HepG2 (cell line): Measurements from ENCODE around the gene EMILIN1. TPM values are rescaled to one million over a fixed set of nuclear protein-coding genes. Genes with fewer than 3 reads are reported as not detected.
A peak's percentile ranks its signal among the peaks of the same experiment; 100 is the strongest.

Source experiments
- HNRNPK ChIP-seq: fragments of 200-400 bp; formaldehyde crosslinking; IDR thresholded peaks from 2 replicates; pipeline ENCODE4 v1.6.1; 2018; ENCODE audit warnings: low read length, low read depth, moderate library complexity, mild to moderate bottlenecking; ENCODE audit not compliant: poor library complexity, severe bottlenecking
- KLF16 ChIP-seq, 2 experiments: sonication (generic) in 1 of 2; formaldehyde crosslinking in 1 of 2; IDR thresholded peaks; 2 replicates each; pipeline versions ENCODE4 v1.6.1 to v1.8.0; 2016 to 2023; ENCODE audit warnings: missing genetic modification reagents in 2 of 2, missing compliant biosample characterization in 1 of 2
- YEATS4 ChIP-seq: sonication (generic); formaldehyde crosslinking; IDR thresholded peaks from 2 replicates; pipeline ENCODE4 v1.4.0; 2020; ENCODE audit warnings: missing genetic modification reagents, borderline replicate concordance
- ZNF333 ChIP-seq: sonication (generic); formaldehyde crosslinking; IDR thresholded peaks from 2 replicates; pipeline ENCODE4 v1.4.0; 2020; ENCODE audit warnings: mild to moderate bottlenecking, missing genetic modification reagents, borderline replicate concordance
- ZNF619 ChIP-seq: sonication (generic); formaldehyde crosslinking; IDR thresholded peaks from 2 replicates; pipeline ENCODE4 v1.4.0; 2020; ENCODE audit warnings: mild to moderate bottlenecking, missing genetic modification reagents
- ZNF766 ChIP-seq: sonication (generic); formaldehyde crosslinking; IDR thresholded peaks from 2 replicates; pipeline ENCODE4 v1.5.0; 2020; ENCODE audit warnings: missing genetic modification reagents, borderline replicate concordance
- ZSCAN25 ChIP-seq: sonication (generic); formaldehyde crosslinking; IDR thresholded peaks from 2 replicates; pipeline ENCODE4 v1.8.0; 2022; ENCODE audit warnings: mild to moderate bottlenecking, missing genetic modification reagents
- polyA plus RNA-seq, 8 experiments: library from polyadenylated mRNA; depleted of rRNA in 3 of 8; stranded (reverse) in 7 of 8; unstranded in 1 of 8; fragments of >200 nt; fragmentation: Illumina TruSeq in 4 of 8; extraction: Trizol in 4 of 8; gene quantifications; 2 replicates each; pipeline versions ENCODE4 v1.2.1 to v1.2.3, GENCODE V29; 2011 to 2016; ENCODE audit warnings: low read depth in 4 of 8, missing spikeins in 1 of 8, mixed read lengths in 1 of 8; ENCODE audit not compliant: insufficient read depth in 1 of 8
- total RNA-seq, 5 experiments: library from RNA; depleted of rRNA; stranded (reverse); fragments of >200 nt; fragmentation: Illumina TruSeq; extraction: Trizol; gene quantifications; 2 replicates each; pipeline ENCODE4 v1.2.3, GENCODE V29; 2016; ENCODE audit warnings: low read depth in 1 of 5
- TF ChIP-seq, protein P1 (sequence below), 2 experiments: fragments of 450-650 bp in 1 of 2; sonication (generic) in 1 of 2; formaldehyde crosslinking; IDR thresholded peaks; 2 replicates each; pipeline versions ENCODE4 v1.5.0 to v1.8.0; 2020 to 2022; ENCODE audit warnings: mild to moderate bottlenecking in 1 of 2, missing genetic modification reagents in 1 of 2
- TF ChIP-seq, protein P2 (sequence below): sonication (generic); formaldehyde crosslinking; IDR thresholded peaks from 2 replicates; pipeline ENCODE4 v1.4.0; 2020; ENCODE audit warnings: missing genetic modification reagents, borderline replicate concordance
- TF ChIP-seq, protein P3 (sequence below): sonication (generic); formaldehyde crosslinking; IDR thresholded peaks from 2 replicates; pipeline ENCODE4 v1.4.0; 2020; ENCODE audit warnings: missing genetic modification reagents, borderline replicate concordance
- TF ChIP-seq, protein P4 (sequence below): sonication (generic); formaldehyde crosslinking; IDR thresholded peaks from 2 replicates; pipeline ENCODE4 v1.9.0; 2022; ENCODE audit warnings: missing genetic modification reagents, mild to moderate bottlenecking, borderline replicate concordance
- TF ChIP-seq, protein P5 (sequence below): sonication (generic); formaldehyde crosslinking; IDR thresholded peaks from 2 replicates; pipeline ENCODE4 v1.8.0; 2022; ENCODE audit warnings: missing genetic modification reagents, mild to moderate bottlenecking, inconsistent platforms, borderline replicate concordance
- TF ChIP-seq, protein P6 (sequence below): IDR thresholded peaks from 2 replicates; pipeline ENCODE4 v1.6.1; 2016; ENCODE audit warnings: missing biosample characterization, missing genetic modification reagents, low read depth
- TF ChIP-seq, protein P7 (sequence below): sonication (generic); formaldehyde crosslinking; IDR thresholded peaks from 2 replicates; pipeline ENCODE4 v1.4.0; 2020; ENCODE audit warnings: missing genetic modification reagents

The EMILIN1 gene
- total and polyA plus RNA-seq, 2 of the 13 experiments (the other 11 are each of a cell fraction or from before 2014, with no cell fraction given), result 8.1 to 9.7 TPM

DNA sequence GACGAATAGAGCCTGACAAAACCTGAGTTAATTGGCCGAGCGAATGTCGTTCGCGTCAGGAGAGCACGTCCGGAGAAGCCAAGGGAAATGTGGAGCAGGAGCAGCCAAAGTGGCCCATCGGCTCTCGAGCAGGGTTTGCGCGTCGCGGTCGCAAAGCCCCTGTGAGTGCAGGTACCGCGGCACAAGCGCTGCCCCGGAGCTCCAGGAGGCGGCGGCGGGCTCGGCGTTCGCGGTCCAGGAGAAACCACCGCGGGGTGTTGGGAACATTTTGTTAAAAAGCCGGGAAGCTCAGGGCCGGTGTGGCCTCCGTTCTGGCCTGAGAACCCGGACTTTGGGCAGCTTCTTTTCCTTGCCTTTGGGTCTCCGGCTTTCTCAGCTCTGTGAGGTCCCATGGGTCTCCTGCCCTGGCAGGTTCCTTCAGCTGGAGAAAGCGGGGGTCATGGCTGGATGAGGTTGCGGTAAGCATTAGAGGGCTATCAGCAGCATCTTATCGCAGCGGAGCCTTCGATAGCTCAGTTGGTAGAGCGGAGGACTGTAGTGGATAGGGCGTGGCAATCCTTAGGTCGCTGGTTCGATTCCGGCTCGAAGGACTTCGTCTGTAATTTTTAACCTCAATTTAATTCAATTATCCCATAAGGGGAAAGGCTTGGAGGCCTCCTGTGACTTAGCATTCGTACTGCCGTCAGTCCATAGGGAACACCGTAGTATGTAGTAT, 28.0 kb upstream of the EMILIN1 start (continued):
- TF ChIP-seq, protein P1, sequence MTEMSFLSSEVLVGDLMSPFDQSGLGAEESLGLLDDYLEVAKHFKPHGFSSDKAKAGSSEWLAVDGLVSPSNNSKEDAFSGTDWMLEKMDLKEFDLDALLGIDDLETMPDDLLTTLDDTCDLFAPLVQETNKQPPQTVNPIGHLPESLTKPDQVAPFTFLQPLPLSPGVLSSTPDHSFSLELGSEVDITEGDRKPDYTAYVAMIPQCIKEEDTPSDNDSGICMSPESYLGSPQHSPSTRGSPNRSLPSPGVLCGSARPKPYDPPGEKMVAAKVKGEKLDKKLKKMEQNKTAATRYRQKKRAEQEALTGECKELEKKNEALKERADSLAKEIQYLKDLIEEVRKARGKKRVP (CRISPR knock-in tag; IDR thresholded peaks at IDR 0.05), result no peak; a peak in 1 of 4 replicates
- TF ChIP-seq KLF16 (CRISPR knock-in tag; IDR thresholded peaks at IDR 0.05), result peak in 1 of 2 experiments; percentile 79; a peak in 2 of 4 replicates
- TF ChIP-seq HNRNPK, result no peak
- TF ChIP-seq, protein P2, sequence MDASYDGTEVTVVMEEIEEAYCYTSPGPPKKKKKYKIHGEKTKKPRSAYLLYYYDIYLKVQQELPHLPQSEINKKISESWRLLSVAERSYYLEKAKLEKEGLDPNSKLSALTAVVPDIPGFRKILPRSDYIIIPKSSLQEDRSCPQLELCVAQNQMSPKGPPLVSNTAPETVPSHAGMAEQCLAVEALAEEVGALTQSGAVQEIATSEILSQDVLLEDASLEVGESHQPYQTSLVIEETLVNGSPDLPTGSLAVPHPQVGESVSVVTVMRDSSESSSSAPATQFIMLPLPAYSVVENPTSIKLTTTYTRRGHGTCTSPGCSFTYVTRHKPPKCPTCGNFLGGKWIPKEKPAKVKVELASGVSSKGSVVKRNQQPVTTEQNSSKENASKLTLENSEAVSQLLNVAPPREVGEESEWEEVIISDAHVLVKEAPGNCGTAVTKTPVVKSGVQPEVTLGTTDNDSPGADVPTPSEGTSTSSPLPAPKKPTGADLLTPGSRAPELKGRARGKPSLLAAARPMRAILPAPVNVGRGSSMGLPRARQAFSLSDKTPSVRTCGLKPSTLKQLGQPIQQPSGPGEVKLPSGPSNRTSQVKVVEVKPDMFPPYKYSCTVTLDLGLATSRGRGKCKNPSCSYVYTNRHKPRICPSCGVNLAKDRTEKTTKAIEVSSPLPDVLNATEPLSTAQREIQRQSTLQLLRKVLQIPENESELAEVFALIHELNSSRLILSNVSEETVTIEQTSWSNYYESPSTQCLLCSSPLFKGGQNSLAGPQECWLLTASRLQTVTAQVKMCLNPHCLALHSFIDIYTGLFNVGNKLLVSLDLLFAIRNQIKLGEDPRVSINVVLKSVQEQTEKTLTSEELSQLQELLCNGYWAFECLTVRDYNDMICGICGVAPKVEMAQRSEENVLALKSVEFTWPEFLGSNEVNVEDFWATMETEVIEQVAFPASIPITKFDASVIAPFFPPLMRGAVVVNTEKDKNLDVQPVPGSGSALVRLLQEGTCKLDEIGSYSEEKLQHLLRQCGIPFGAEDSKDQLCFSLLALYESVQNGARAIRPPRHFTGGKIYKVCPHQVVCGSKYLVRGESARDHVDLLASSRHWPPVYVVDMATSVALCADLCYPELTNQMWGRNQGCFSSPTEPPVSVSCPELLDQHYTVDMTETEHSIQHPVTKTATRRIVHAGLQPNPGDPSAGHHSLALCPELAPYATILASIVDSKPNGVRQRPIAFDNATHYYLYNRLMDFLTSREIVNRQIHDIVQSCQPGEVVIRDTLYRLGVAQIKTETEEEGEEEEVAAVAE (CRISPR knock-in tag), result no peak
- peak; percentile 70; the same call in 1 of the 2 replicates for TF ChIP-seq YEATS4
- TF ChIP-seq, protein P3, sequence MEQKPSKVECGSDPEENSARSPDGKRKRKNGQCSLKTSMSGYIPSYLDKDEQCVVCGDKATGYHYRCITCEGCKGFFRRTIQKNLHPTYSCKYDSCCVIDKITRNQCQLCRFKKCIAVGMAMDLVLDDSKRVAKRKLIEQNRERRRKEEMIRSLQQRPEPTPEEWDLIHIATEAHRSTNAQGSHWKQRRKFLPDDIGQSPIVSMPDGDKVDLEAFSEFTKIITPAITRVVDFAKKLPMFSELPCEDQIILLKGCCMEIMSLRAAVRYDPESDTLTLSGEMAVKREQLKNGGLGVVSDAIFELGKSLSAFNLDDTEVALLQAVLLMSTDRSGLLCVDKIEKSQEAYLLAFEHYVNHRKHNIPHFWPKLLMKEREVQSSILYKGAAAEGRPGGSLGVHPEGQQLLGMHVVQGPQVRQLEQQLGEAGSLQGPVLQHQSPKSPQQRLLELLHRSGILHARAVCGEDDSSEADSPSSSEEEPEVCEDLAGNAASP (CRISPR knock-in tag), result peak; percentile 34; the same call in 1 of the 2 replicates
- TF ChIP-seq ZNF333 (CRISPR knock-in tag), result peak; percentile 50; the same call in 1 of the 2 replicates
- TF ChIP-seq, protein P4, sequence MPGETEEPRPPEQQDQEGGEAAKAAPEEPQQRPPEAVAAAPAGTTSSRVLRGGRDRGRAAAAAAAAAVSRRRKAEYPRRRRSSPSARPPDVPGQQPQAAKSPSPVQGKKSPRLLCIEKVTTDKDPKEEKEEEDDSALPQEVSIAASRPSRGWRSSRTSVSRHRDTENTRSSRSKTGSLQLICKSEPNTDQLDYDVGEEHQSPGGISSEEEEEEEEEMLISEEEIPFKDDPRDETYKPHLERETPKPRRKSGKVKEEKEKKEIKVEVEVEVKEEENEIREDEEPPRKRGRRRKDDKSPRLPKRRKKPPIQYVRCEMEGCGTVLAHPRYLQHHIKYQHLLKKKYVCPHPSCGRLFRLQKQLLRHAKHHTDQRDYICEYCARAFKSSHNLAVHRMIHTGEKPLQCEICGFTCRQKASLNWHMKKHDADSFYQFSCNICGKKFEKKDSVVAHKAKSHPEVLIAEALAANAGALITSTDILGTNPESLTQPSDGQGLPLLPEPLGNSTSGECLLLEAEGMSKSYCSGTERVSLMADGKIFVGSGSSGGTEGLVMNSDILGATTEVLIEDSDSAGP (CRISPR knock-in tag), result peak; percentile 81
- peak; percentile 65 for TF ChIP-seq ZSCAN25 (CRISPR knock-in tag)
- 0 out of 2 replicates have a peak, but pooled peaks have one; percentile 34 for TF ChIP-seq ZNF619
- TF ChIP-seq, protein P5, sequence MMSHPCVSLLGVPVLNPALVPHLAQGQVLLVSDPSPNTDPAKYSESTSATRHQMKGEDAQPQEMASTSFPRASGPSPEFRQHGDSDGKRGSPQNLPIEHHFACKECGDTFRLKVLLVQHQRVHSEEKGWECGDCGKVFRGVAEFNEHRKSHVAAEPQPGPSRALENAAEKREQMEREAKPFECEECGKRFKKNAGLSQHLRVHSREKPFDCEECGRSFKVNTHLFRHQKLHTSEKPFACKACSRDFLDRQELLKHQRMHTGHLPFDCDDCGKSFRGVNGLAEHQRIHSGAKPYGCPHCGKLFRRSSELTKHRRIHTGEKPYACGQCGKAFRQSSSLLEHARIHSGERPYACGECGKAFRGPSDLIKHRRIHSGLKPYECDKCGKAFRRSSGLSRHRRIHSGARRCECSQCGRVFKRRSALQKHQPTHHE (CRISPR knock-in tag), result peak; percentile 20; the same call in 1 of the 2 replicates
- TF ChIP-seq, protein P6, sequence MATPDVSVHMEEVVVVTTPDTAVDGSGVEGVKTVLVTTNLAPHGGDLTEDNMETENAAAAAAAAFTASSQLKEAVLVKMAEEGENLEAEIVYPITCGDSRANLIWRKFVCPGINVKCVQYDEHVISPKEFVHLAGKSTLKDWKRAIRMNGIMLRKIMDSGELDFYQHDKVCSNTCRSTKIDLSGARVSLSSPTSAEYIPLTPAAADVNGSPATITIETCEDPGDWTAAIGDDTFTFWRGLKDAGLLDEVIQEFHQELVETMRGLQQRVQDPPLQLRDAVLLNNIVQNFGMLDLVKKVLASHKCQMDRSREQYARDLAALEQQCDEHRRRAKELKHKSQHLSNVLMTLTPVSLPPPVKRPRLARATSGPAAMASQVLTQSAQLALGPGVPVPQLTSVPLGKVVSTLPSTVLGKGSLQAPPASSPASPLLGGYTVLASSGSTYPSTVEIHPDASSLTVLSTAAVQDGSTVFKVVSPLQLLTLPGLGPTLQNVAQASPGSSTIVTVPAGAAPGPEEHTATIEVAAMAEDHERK (CRISPR knock-in tag), result no peak
- peak; percentile 21 for TF ChIP-seq ZNF766 (CRISPR knock-in tag)
- TF ChIP-seq, protein P7, sequence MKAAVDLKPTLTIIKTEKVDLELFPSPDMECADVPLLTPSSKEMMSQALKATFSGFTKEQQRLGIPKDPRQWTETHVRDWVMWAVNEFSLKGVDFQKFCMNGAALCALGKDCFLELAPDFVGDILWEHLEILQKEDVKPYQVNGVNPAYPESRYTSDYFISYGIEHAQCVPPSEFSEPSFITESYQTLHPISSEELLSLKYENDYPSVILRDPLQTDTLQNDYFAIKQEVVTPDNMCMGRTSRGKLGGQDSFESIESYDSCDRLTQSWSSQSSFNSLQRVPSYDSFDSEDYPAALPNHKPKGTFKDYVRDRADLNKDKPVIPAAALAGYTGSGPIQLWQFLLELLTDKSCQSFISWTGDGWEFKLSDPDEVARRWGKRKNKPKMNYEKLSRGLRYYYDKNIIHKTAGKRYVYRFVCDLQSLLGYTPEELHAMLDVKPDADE, result no peak
